Calu3 (cell line): ENCODE measurements around the gene ZPR1. TPM values are rescaled to one million over a fixed set of nuclear protein-coding genes. Genes with fewer than 3 reads are reported as not detected.

ENCODE experiments used
- BruUV-seq: library from RNA; stranded (reverse); fragments of 400-500 nt; replicated peaks from 2 replicates; lab custom pipeline; 2021; lab: Mats Ljungman, UMichigan
- CTCF ChIA-PET: fragments of 300-600 bp; sonication (Branson Sonifier 250); formaldehyde crosslinking; loops from one replicate; lab custom pipeline; 2022; ENCODE audit warnings: antibody characterized with exemption; lab: Charles Lee
- DNase-seq: peaks from one replicate; pipeline ENCODE4 v3.0.0; 2022
- H3K27ac Mint-ChIP-seq: one replicate; pipeline ENCODE4 v1.8.0; 2022; ENCODE audit warnings: mixed read lengths; ENCODE audit not compliant: unreplicated experiment
- H3K27me3 Mint-ChIP-seq: one replicate; pipeline ENCODE4 v1.8.0; 2022; ENCODE audit warnings: mixed read lengths; ENCODE audit not compliant: unreplicated experiment
- H3K36me3 Mint-ChIP-seq: one replicate; pipeline ENCODE4 v1.8.0; 2022; ENCODE audit warnings: mild to moderate bottlenecking, moderate library complexity, mixed read lengths; ENCODE audit not compliant: insufficient read depth, unreplicated experiment
- H3K4me1 Mint-ChIP-seq: one replicate; pipeline ENCODE4 v1.8.0; 2022; ENCODE audit warnings: mild to moderate bottlenecking, low read depth, mixed read lengths; ENCODE audit not compliant: unreplicated experiment
- H3K4me3 Mint-ChIP-seq: one replicate; pipeline ENCODE4 v1.8.0; 2022; ENCODE audit warnings: mild to moderate bottlenecking, low read depth, moderate library complexity, mixed read lengths; ENCODE audit not compliant: unreplicated experiment
- H3K9me3 Mint-ChIP-seq: one replicate; pipeline ENCODE4 v1.8.0; 2022; ENCODE audit warnings: low read depth, mixed read lengths; ENCODE audit not compliant: unreplicated experiment
- intact Hi-C: fragments of 100-400 bp; cut with micrococcal nuclease; formaldehyde crosslinking; loops from one replicate; pipeline ENCODE4 v1.10.0; 2022; ENCODE audit not compliant: unreplicated experiment
- total RNA-seq: library from RNA; stranded (reverse); gene quantifications from 2 replicates; pipeline ENCODE4 v1.2.3, GENCODE V29; 2022
- TF ChIP-seq, protein P1 (sequence below): fragments of 200-600 bp; IDR thresholded peaks from one replicate; pipeline ENCODE4 v1.8.0; 2022; ENCODE audit warnings: antibody characterized with exemption; ENCODE audit not compliant: unreplicated experiment

ZPR1 gene
- total RNA-seq, 1 experiment from 2014 or later: 34.5 TPM

DNA sequence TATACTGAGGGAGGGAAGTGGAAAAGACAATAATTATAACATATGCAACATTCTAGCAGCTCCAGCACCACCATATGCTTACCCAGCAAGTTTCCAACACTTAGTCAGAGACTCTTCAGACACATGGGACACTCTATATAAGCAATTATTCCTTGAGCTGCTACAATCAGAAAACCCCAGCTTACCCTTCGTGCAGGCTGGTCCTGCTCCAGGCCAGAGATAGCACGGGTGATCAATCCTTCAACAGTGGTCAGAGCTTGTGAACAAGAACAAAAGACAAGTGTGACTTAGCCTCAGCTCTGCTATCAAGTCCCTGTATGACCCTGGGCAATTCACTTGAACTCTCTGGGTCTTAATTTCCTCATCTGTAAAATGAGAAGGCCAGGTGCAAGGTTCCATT lies 1.5 kb downstream of the ZPR1 start:
- peaks cover 46% of the 10 kb centered on the region for H3K36me3 Mint-ChIP-seq

GRCh38 chr11:116782728-116783127 lies 5.1 kb downstream of the ZPR1 start:
- DNase-seq: no peak
- intact Hi-C loops: no loop called here
- Mint-ChIP-seq H3K4me1 (peaks cover 8% of the 10 kb centered on the region), H3K27ac (no peak overlapping the region), H3K27me3 (no peaks in the 10 kb centered on the region), H3K4me3 (no peak overlapping the region), H3K9me3 (no peaks in the 10 kb centered on the region), H3K36me3 (peaks cover 44% of the 10 kb centered on the region)
- TF ChIP-seq, protein P1, sequence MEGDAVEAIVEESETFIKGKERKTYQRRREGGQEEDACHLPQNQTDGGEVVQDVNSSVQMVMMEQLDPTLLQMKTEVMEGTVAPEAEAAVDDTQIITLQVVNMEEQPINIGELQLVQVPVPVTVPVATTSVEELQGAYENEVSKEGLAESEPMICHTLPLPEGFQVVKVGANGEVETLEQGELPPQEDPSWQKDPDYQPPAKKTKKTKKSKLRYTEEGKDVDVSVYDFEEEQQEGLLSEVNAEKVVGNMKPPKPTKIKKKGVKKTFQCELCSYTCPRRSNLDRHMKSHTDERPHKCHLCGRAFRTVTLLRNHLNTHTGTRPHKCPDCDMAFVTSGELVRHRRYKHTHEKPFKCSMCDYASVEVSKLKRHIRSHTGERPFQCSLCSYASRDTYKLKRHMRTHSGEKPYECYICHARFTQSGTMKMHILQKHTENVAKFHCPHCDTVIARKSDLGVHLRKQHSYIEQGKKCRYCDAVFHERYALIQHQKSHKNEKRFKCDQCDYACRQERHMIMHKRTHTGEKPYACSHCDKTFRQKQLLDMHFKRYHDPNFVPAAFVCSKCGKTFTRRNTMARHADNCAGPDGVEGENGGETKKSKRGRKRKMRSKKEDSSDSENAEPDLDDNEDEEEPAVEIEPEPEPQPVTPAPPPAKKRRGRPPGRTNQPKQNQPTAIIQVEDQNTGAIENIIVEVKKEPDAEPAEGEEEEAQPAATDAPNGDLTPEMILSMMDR: no peak
- CTCF ChIA-PET: no interaction called here
- BruUV-seq: no TSS peak

More for the DNA sequence above, 1.5 kb downstream of the ZPR1 start:
- BruUV-seq: no TSS peak
- no peak for DNase-seq
- Mint-ChIP-seq H3K4me3 (no peak overlapping the region), H3K27me3 (no peaks in the 10 kb centered on the region), H3K27ac (no peak overlapping the region), H3K4me1 (peaks cover 17% of the 10 kb centered on the region), H3K9me3 (no peaks in the 10 kb centered on the region)
- CTCF ChIA-PET: no interaction called here
- TF ChIP-seq, protein P1: no peak
- intact Hi-C loops: no loop called here

DNA sequence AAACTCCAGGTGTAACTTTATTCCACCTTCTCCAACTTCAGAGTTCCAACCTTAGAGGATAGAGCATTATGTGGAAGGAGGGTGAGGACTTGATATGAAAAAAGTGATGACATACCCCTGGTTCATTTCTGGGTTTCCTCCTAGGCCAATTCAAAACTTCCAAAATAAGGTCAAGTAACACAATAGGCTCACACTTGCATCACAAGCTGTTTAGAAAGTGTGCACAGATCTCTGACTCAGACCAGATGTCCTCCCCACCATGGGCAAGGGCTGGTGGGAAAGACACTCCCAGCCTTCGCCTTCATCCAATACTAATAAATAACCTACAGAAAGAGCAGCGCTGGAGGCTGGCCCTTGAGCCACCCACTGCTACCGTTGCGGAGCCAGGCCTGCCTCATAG lies 9.3 kb downstream of the ZPR1 start:
- Mint-ChIP-seq H3K9me3 (no peaks in the 10 kb centered on the region), H3K4me3 (no peak overlapping the region), H3K27me3 (no peaks in the 10 kb centered on the region), H3K27ac (no peak overlapping the region), H3K4me1 (no peaks in the 10 kb centered on the region), H3K36me3 (peaks cover 35% of the 10 kb centered on the region)
- CTCF ChIA-PET: no interaction called here
- intact Hi-C loops: no loop called here
- no TSS peak for BruUV-seq
- no peak for DNase-seq
- TF ChIP-seq, protein P1: no peak

- Mint-ChIP-seq H3K27ac (no peak overlapping the region), H3K4me3 (no peak overlapping the region), H3K9me3 (no peaks in the 10 kb centered on the region), H3K4me1 (no peaks in the 10 kb centered on the region), H3K27me3 (no peaks in the 10 kb centered on the region), H3K36me3 (peaks cover 43% of the 10 kb centered on the region)
- DNase-seq: no peak
- intact Hi-C loops: no loop called here
- TF ChIP-seq, protein P1: no peak
- CTCF ChIA-PET: no interaction called here
- no TSS peak for BruUV-seq
Measured at GRCh38 chr11:116777056-116777455, 10.8 kb downstream of the ZPR1 start.
